Measurements from ENCODE around the gene CIDEA.

Gene CIDEA

GRCh38 chr18:12287684-12288402 is 33.7 kb downstream of the CIDEA start:
- no CpG with 5 or more reads among the region's 41 CpGs for WGBS (ENCODE audit: insufficient coverage, insufficient read length)

DNA sequence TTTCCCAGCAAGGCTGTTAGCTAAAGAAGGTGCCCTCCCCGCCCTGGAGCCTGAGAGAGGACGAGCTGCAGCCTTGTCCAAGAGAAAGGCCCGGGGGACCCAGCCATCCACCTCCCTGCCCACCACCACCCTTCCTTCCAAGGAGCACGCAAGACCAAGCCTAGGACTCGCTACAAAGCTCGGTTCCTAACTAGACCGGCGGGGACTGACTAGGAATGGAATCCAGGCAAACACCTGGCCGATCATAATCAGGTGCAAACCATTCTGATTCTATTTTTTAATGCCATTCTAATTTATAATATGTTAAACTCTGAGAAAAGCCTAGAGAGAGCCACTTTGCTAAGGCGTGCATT is 34.2 kb downstream of the CIDEA start:
- Histone ChIP-seq H3K9me3 (ENCODE audit: control insufficient read depth, insufficient read depth, low read length) (no peaks in the 10 kb centered on the region), H3K4me3 (ENCODE audit: low read length) (peak overlapping the region; percentile 43; the same call in 1 of the 2 replicates), H3K27me3 (ENCODE audit: control insufficient read depth, insufficient read depth, low read length) (peaks cover 2% of the 10 kb centered on the region; the same call in 1 of the 2 replicates), H3K36me3 (ENCODE audit: control insufficient read depth, insufficient read depth, low read length) (no peaks in the 10 kb centered on the region), H3K27ac (ENCODE audit: low read length) (no peak overlapping the region), H3K4me1 (ENCODE audit: control insufficient read depth, insufficient read depth, low read length) (no peaks in the 10 kb centered on the region)
- DNase-seq (ENCODE audit: low read depth, low spot score): no peak
- no CpG with 5 or more reads among the region's 10 CpGs for WGBS (ENCODE audit: insufficient coverage, insufficient read length)

More at GRCh38 chr18:12287684-12288402, 33.7 kb downstream of the CIDEA start:
- H3K4me3 ChIP-seq (ENCODE audit: low read length): peak overlapping the region; percentile 43; the same call in 1 of the 2 replicates
- no peaks in the 10 kb centered on the region for H3K36me3 ChIP-seq (ENCODE audit: control insufficient read depth, insufficient read depth, low read length)
- no peaks in the 10 kb centered on the region for H3K9me3 ChIP-seq (ENCODE audit: control insufficient read depth, insufficient read depth, low read length)
- H3K27me3 ChIP-seq (ENCODE audit: control insufficient read depth, insufficient read depth, low read length): peaks cover 2% of the 10 kb centered on the region; the same call in 1 of the 2 replicates
- DNase-seq (ENCODE audit: low read depth, low spot score): no peak
- no peaks in the 10 kb centered on the region for H3K4me1 ChIP-seq (ENCODE audit: control insufficient read depth, insufficient read depth, low read length)
- no peak overlapping the region for H3K27ac ChIP-seq (ENCODE audit: low read length)

DNA sequence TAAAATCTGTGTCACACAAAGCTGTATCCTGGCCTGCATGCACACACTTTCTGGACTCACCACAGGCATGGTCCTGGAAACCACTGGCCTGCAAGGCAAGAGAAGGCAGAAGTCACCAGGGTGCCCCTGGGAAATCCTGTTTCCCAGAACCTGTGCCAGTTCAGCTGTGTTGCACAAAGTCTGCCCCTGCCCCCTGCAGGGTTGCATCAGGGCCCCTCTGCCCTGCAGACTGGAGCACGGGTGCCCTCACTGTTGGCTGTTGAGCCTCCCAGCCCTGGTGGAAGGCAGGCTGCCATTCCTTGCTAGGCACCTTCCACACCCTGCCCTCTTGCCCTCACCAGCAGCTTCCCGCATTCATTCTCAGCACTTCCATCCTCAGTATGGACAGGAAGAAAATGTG is 35.9 kb downstream of the CIDEA start:
- Histone ChIP-seq H3K27me3 (ENCODE audit: control insufficient read depth, insufficient read depth, low read length) (peaks cover 2% of the 10 kb centered on the region; the same call in 1 of the 2 replicates), H3K9me3 (ENCODE audit: control insufficient read depth, insufficient read depth, low read length) (no peaks in the 10 kb centered on the region), H3K27ac (ENCODE audit: low read length) (no peak overlapping the region), H3K4me1 (ENCODE audit: control insufficient read depth, insufficient read depth, low read length) (no peaks in the 10 kb centered on the region), H3K4me3 (ENCODE audit: low read length) (no peak overlapping the region), H3K36me3 (ENCODE audit: control insufficient read depth, insufficient read depth, low read length) (no peaks in the 10 kb centered on the region)
- WGBS (ENCODE audit: insufficient coverage, insufficient read length): no CpG with 5 or more reads among the region's 2 CpGs
- DNase-seq (ENCODE audit: low read depth, low spot score): no peak

- no peak overlapping the region for H3K27ac ChIP-seq (ENCODE audit: low read length)
- H3K4me1 ChIP-seq (ENCODE audit: control insufficient read depth, insufficient read depth, low read length): no peaks in the 10 kb centered on the region
- no peaks in the 10 kb centered on the region for H3K36me3 ChIP-seq (ENCODE audit: control insufficient read depth, insufficient read depth, low read length)
- H3K4me3 ChIP-seq (ENCODE audit: low read length): no peak overlapping the region
- no CpG with 5 or more reads among the region's 6 CpGs for WGBS (ENCODE audit: insufficient coverage, insufficient read length)
- no peak for DNase-seq (ENCODE audit: low read depth, low spot score)
- peaks cover 2% of the 10 kb centered on the region; the same call in 1 of the 2 replicates for H3K27me3 ChIP-seq (ENCODE audit: control insufficient read depth, insufficient read depth, low read length)
- no peaks in the 10 kb centered on the region for H3K9me3 ChIP-seq (ENCODE audit: control insufficient read depth, insufficient read depth, low read length)
These were observed 37.0 kb downstream of the CIDEA start for GRCh38 chr18:12291161-12291560.

GRCh38 chr18:12291690-12292089 is 37.5 kb downstream of the CIDEA start:
- Histone ChIP-seq H3K36me3 (ENCODE audit: control insufficient read depth, insufficient read depth, low read length) (no peaks in the 10 kb centered on the region), H3K27me3 (ENCODE audit: control insufficient read depth, insufficient read depth, low read length) (peaks cover 2% of the 10 kb centered on the region; the same call in 1 of the 2 replicates), H3K4me1 (ENCODE audit: control insufficient read depth, insufficient read depth, low read length) (no peaks in the 10 kb centered on the region), H3K9me3 (ENCODE audit: control insufficient read depth, insufficient read depth, low read length) (no peaks in the 10 kb centered on the region), H3K4me3 (ENCODE audit: low read length) (no peak overlapping the region), H3K27ac (ENCODE audit: low read length) (no peak overlapping the region)
- no CpG with 5 or more reads among the region's 14 CpGs for WGBS (ENCODE audit: insufficient coverage, insufficient read length)
- no peak for DNase-seq (ENCODE audit: low read depth, low spot score)

DNA sequence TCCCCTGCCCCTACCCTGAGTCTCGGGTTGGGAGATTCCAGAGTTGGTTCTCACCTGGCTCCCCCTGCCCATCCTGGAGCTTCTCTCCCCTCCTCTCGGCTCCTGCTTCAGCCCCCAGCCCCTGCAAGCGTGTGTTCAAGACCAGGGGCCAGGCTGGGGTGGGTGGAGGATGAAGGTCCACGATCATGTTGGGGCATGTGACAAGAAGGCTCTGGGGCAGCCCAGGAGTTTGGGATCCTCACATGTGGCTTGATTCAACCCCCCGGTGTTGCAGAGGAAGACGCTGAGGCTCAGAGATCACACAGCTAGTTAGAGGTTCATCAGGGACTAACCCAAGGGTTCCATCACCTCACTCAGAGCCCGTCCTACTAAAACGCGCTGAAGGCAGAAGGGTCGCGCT is 39.7 kb downstream of the CIDEA start:
- Histone ChIP-seq H3K27me3 (ENCODE audit: control insufficient read depth, insufficient read depth, low read length) (no peaks in the 10 kb centered on the region; the same call in 1 of the 2 replicates), H3K9me3 (ENCODE audit: control insufficient read depth, insufficient read depth, low read length) (no peaks in the 10 kb centered on the region), H3K4me1 (ENCODE audit: control insufficient read depth, insufficient read depth, low read length) (no peaks in the 10 kb centered on the region), H3K27ac (ENCODE audit: low read length) (no peak overlapping the region), H3K4me3 (ENCODE audit: low read length) (no peak overlapping the region; the same call in 1 of the 2 replicates), H3K36me3 (ENCODE audit: control insufficient read depth, insufficient read depth, low read length) (no peaks in the 10 kb centered on the region)
- WGBS (ENCODE audit: insufficient coverage, insufficient read length): no CpG with 5 or more reads among the region's 11 CpGs
- DNase-seq (ENCODE audit: low read depth, low spot score): no peak

DNA sequence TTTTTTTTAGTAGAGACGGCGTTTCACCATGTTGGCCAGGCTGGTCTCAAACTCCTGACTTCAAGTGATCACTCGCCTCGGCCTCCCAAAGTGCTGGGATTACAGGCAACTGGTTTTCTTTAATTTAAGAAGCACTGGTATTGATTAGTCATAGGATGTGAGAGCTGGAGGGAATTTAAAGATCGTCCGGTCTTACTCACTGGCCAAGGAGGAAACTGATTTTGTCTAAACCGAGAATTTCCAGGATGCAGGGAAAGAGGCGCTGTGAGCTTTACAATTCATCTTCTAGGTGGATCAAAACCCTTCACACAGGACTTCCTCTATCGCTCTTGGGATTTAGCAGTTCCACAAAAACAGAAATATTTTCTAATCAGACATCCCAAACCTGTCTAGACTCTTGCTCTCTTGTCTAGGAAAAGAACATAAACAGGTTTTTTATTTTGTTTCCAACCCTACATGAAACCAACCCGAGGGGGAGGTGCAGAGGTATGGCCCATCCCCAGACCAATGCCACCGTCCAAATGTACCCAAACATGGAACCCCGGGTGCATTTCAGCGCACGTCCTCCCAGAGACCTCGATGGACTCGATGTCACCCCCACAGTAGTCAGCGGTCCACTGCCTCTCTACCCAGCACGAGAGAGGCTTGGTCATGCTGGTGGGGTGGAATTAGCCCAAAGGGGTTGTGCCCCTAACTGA is 41.4 kb downstream of the CIDEA start:
- Histone ChIP-seq H3K9me3 (ENCODE audit: control insufficient read depth, insufficient read depth, low read length) (no peaks in the 10 kb centered on the region), H3K4me3 (ENCODE audit: low read length) (no peak overlapping the region), H3K27me3 (ENCODE audit: control insufficient read depth, insufficient read depth, low read length) (no peaks in the 10 kb centered on the region; the same call in 1 of the 2 replicates), H3K4me1 (ENCODE audit: control insufficient read depth, insufficient read depth, low read length) (no peaks in the 10 kb centered on the region), H3K36me3 (ENCODE audit: control insufficient read depth, insufficient read depth, low read length) (no peaks in the 10 kb centered on the region), H3K27ac (ENCODE audit: low read length) (no peak overlapping the region)
- WGBS (ENCODE audit: insufficient coverage, insufficient read length): no CpG with 5 or more reads among the region's 18 CpGs
- DNase-seq (ENCODE audit: low read depth, low spot score): no peak

GRCh38 chr18:12296087-12296403 is 41.9 kb downstream of the CIDEA start:
- WGBS (ENCODE audit: insufficient coverage, insufficient read length): no CpG with 5 or more reads among the region's 3 CpGs
- no peak for DNase-seq (ENCODE audit: low read depth, low spot score)

DNA sequence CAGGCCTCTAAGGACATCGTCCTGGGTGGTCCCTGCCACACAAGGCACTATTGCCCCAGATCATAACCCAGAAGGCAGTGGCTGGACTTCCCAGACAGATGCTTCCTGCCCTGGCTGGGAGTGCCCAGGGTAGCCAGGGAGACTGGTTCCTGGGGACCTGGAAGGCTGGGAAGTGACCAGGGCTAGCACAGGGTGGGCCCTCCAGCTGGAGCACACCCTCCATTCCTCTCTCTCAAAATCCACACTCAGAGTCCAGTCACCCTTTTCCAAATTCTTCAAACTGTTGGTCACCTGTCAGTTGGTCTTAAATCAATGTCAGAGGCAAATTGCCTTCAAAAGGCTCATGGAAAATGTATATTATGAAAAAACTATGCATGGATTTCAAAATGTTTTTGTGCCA is 42.3 kb downstream of the CIDEA start:
- Histone ChIP-seq H3K4me1 (ENCODE audit: control insufficient read depth, insufficient read depth, low read length) (no peaks in the 10 kb centered on the region), H3K27ac (ENCODE audit: low read length) (no peak overlapping the region), H3K9me3 (ENCODE audit: control insufficient read depth, insufficient read depth, low read length) (no peaks in the 10 kb centered on the region), H3K27me3 (ENCODE audit: control insufficient read depth, insufficient read depth, low read length) (no peaks in the 10 kb centered on the region; the same call in 1 of the 2 replicates), H3K36me3 (ENCODE audit: control insufficient read depth, insufficient read depth, low read length) (no peaks in the 10 kb centered on the region), H3K4me3 (ENCODE audit: low read length) (no peak overlapping the region)
- WGBS (ENCODE audit: insufficient coverage, insufficient read length): no CpG with 5 or more reads among the region's 1 CpG
- no peak for DNase-seq (ENCODE audit: low read depth, low spot score)

More at GRCh38 chr18:12296087-12296403, 41.9 kb downstream of the CIDEA start:
- no peaks in the 10 kb centered on the region for H3K4me1 ChIP-seq (ENCODE audit: control insufficient read depth, insufficient read depth, low read length)
- H3K27ac ChIP-seq (ENCODE audit: low read length): no peak overlapping the region
- no peaks in the 10 kb centered on the region for H3K9me3 ChIP-seq (ENCODE audit: control insufficient read depth, insufficient read depth, low read length)
- no peaks in the 10 kb centered on the region for H3K36me3 ChIP-seq (ENCODE audit: control insufficient read depth, insufficient read depth, low read length)
- H3K4me3 ChIP-seq (ENCODE audit: low read length): no peak overlapping the region
- no peaks in the 10 kb centered on the region; the same call in 1 of the 2 replicates for H3K27me3 ChIP-seq (ENCODE audit: control insufficient read depth, insufficient read depth, low read length)

GRCh38 chr18:12299862-12300261 is 45.7 kb downstream of the CIDEA start:
- Histone ChIP-seq H3K27ac (ENCODE audit: low read length) (no peak overlapping the region), H3K4me3 (ENCODE audit: low read length) (no peak overlapping the region), H3K36me3 (ENCODE audit: control insufficient read depth, insufficient read depth, low read length) (no peaks in the 10 kb centered on the region), H3K4me1 (ENCODE audit: control insufficient read depth, insufficient read depth, low read length) (no peaks in the 10 kb centered on the region; the same call in 1 of the 2 replicates), H3K27me3 (ENCODE audit: control insufficient read depth, insufficient read depth, low read length) (no peaks in the 10 kb centered on the region; the same call in 1 of the 2 replicates), H3K9me3 (ENCODE audit: control insufficient read depth, insufficient read depth, low read length) (no peaks in the 10 kb centered on the region)
- WGBS (ENCODE audit: insufficient coverage, insufficient read length): no CpG with 5 or more reads among the region's 2 CpGs
- no peak for DNase-seq (ENCODE audit: low read depth, low spot score)
